Activated CD4-positive, alpha-beta T cell treated with anti-CD3 and anti-CD28 coated beads, Interleukin-2, Interleukin-4, amounts not matched to agents 100 ng/mL and 50 ng/mL, durations not matched to agents 16 hours and 8 hours (primary cell): ENCODE measurements around the gene PSMB8.
"Not testable (repeated sequence)": the region's sequence is repeated elsewhere in the genome, so short reads cannot be mapped to it uniquely, and the experiment has no call there.

Experiments used
- DNase-seq: peaks from one replicate; pipeline ENCODE4 v3.0.0-alpha.2; 2020; ENCODE audit warnings: low spot score

Gene PSMB8

GRCh38 chr6:32843979-32844838, at the start of gene PSMB8:
PSMB8 (minus strand) TSS chr6:32844047; CDS start chr6:32843996, 51 bp downstream.
- peak; percentile 98 for DNase-seq

DNA sequence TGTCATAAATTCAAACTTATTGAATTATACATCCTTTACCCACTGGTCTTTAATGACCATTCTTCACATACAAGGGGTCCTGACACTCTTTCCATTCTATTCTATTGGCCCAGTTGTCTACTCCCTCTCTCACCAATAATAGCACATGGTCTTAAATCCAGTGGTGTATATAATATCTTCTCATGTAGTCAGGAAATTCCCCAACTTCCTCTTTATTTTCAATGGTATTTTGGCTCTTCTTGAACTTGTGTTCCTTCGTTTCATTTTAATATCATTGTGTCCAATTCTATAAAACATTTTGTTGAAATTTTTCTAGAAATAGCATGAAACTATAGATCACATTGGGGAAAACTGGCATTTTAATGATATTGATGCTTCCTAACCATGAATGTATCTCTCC, 47.0 kb upstream of the PSMB8 start:
- DNase-seq = no peak

DNA sequence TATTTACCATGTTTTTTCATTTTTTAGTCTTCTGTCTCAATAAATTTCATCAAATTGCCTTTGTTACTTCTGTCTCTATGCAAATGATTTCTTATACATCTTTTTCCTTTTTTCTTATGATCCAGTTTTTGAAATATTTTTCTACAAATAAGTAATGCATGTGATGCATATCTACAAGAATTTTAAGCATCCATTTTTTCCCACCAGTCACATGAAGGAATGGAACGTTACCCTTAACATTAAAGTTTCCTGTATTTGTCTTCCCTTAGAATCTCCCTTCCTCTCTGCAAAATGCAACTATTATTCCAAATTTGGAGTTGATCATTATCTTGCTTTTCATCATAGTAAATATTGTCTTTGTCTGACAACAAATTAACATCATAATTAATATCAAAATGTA, 45.7 kb upstream of the PSMB8 start:
- DNase-seq = no peak

- DNase-seq = no peak
Observed at GRCh38 chr6:32888576-32888975, 44.7 kb upstream of the PSMB8 start.

GRCh38 chr6:32887616-32888015, 43.8 kb upstream of the PSMB8 start:
- no peak for DNase-seq

DNA sequence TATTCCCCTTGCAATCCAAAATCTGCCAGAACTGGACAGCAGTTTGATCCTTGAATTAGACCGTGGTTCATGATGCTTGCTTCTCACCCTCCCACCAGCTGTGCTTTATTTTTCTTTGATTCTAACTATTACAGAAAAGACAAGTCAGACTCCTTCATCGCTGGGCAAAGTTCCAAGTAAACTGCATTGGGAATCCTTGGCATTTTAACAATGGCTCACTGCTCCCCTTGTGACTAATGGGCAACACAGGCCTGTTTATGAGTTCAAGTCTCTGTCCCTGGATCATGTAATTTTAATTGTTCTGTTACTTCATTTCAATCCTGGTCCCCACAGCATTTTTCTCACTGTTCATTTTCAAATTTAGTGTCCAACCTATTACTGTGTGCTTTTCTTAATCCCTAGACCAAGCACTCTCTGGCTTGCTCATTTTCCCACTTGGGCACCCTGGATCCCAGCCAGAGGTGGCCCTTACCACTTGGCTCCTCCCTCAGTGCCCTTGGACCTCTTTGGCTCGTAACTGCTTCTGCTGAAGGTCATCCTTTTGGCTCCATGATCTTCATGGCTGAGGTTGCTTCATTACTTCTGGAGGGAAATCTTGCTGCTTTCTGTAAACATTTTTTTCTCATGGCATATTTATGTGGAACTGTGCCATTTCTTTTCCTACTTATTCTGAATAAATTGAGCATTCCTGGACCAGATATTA, 43.0 kb upstream of the PSMB8 start:
- no peak for DNase-seq

DNA sequence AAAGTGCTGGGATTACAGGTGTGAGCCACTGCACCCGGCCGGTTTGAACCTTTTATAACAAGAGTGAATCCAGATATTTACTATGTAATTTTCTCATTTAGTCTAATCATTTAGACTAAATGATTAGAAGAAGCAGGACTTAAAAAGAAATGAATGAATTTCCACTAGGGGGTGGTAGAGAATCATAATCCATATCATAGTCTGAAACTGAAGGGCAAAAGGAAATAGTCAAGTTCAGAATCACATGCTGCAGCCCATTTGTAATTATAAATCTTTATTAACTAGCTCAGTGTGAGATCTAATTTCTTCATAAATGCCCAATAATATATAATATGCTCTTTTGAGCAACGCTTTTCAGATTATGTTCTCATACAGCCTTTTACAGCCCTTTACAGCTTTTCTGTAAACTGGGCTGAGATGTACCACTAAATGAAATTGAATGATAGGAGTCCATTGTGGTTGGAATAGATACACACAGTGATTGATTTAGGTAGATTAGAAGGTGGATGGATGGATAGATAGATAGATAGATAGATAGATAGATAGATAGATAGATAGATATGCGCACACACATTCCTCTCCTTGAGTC, 41.9 kb upstream of the PSMB8 start:
- DNase-seq = peak; percentile 71

GRCh38 chr6:32883789-32884188, 39.9 kb upstream of the PSMB8 start:
- no peak for DNase-seq

DNA sequence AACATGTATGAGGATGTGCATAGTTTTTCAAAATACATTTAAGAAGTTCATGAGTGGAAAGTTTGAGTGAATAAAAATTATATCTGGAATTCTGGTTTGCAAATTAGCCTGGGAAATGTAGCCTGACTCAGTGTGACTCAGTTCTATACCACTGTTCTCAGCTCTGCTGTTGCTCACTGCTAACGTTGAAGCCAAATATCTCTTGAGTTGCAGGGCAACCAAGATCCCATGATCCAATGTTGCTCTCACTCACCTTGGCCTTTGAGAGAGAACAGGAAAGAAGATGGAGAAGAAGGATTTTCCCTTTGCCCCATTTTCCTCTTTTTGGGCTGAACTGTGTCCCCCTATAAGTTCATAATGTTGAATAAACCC, 39.0 kb upstream of the PSMB8 start:
- DNase-seq = no peak

- not testable (repeated sequence) for DNase-seq
Observed at GRCh38 chr6:32880962-32881361, 37.1 kb upstream of the PSMB8 start.

- DNase-seq = no peak
Observed at GRCh38 chr6:32879691-32880090, 35.8 kb upstream of the PSMB8 start.

DNA sequence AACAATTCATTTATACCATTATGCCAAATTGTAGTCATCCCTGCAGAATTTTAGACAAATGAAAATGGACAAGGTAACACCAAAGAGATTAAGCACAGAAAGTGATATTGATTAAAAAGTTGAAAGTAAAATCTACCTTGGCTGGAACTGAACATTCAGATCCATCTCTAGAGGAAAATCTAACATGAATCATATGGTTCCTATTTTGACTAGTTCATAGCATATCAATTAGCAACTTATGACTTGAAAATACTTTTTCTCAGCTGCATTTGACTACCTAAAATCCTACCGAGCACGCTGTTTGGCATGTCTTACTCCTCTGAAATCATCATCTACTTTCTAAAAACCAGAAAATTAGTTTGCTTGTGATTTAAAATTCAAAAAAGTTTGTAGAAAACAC, 32.8 kb upstream of the PSMB8 start:
- DNase-seq = no peak

- DNase-seq = not testable (repeated sequence)
Observed at GRCh38 chr6:32873947-32874346, 30.1 kb upstream of the PSMB8 start.

DNA sequence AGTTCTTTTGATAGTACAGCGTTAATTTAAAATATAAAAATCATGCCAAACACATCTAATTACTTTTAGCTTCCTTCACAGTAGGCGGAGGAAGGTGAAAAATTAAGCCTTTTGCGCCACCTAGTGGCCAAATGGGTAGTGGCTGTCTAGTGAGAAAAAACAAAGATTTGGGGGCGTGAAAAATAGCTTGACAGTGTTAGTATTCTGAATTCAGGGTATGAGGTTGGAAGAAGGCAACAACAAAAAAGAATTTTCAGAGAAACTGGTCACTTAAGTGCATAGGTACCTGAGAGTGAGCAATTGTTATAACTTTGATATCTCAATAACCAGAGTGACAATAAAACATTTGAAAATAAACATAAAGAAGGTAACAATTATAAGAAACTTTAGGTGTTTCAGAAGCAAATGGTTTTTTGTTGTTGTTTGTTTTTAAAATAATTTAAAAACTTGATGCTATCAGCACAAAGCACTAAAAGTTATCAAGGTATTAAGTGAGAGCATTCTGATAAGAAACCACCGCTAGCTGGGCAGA, 24.5 kb upstream of the PSMB8 start:
- DNase-seq = peak; percentile 84

DNA sequence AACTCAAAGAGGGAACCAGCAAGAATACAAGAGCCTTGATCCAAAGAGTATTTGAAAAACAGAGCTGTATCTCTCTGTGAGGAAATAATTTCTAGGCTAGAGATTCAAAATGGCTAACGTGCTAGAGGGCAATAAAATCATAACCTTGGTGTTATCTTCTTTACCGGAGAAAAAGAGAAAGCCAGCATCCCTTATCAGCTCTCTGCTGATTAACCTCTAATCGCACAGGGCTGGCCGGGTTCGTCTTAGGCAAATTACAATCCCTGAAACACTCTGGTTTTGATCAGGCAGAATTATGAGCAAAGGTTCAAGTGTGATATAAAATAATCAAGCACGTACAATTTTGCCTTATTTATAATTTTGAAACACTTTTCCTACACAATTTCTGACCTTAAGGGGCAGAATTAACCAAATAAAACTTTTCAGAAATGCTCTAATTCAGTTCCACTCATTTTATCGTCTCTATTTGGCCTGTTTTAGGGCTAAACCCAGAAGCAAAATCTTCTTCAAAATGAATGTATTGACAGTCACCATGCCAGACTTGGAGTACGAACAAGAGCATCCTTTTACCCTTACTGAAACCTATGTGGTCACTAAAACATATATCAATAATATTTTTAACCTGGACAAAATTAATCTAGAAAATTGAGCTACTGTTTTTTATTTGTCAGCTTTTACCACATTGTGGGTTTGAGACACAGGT, 23.9 kb upstream of the PSMB8 start:
- no peak for DNase-seq

GRCh38 chr6:32867022-32867477, 23.2 kb upstream of the PSMB8 start:
- no peak for DNase-seq

DNA sequence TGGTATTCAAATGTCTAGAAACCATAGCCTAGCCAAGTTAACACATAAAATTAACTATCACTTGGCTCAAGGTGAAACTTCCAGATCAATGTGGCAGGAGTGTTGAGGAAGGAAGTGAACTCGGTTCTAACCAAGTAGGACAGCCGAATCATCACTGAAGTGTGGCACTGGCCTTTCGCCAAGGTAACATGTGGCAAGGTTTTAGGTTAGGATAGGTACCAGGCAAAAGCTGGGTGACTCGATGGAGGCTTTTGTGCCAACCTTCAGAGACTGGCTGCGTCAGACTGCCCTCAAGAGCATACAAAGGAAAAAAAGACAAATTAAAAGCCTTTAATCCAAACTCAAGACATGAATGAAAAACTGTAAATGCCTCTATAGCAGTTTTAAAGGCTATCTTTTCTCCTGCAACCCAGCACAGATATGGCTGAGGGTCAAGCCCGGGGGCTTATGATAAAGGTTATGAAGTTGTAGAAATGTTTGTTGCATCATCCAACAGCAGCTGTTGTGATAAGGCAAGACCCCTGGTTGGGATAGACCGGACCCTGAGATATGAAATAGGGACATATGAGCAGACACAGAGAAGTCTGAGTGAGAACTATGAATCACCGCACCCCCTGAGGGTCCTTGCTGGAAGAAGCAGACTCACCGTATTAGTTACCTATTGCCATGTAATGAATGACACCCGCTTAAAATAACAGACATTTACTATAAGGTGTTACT, 22.0 kb upstream of the PSMB8 start:
- DNase-seq = no peak

GRCh38 chr6:32862725-32863124, 18.9 kb upstream of the PSMB8 start:
- no peak for DNase-seq

- no peak for DNase-seq
Observed at GRCh38 chr6:32860674-32861073, 16.8 kb upstream of the PSMB8 start.

DNA sequence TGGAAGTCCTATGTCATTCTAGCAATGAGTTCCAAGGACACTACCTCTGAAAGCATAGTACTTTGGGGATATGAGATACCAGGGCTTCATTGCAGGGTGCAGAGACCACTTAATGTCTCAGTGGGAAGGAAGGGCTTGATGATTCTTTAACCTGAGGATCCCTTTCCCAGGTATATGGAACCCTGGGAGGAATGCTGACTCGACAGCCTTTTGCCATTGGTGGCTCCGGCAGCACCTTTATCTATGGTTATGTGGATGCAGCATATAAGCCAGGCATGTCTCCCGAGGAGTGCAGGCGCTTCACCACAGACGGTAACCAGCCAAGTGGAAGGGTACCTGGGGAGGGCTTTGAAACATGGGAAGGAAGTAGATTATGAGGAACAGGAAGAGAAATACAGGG, 14.3 kb upstream of the PSMB8 start:
- no peak for DNase-seq

DNA sequence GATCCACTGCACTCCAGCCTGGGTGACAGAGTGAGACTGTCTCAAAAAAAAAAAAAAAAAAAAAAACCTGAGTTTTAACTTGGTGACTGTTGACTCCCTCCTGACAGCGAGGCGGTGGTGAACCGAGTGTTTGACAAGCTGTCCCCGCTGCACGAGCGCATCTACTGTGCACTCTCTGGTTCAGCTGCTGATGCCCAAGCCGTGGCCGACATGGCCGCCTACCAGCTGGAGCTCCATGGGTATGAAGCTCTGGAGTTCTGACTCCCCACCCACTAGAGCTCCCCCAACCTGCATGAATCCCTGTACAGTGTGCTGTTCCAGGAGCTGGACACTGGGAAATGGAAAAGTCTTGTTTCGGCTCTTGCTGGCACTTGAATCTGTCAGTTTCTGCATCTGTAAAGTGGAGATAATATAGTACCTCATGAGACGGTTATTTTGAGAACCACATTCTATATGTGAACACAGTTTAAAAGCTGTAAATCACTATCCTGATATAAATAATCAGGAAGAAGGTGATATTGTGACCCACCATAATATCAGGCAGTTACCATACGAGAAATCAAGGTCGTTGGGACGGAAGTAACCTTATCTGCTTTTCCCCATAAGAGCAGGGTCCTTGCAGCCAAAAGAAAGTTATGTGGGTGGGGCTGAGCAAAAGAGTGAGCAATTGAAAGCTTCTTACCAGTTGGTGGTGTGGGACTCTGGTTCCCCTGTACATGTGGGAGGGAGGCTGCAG, 13.5 kb upstream of the PSMB8 start:
- no peak for DNase-seq
